Liver (tissue), 9 donors: Measurements from ENCODE around the gene CLK1. TPM values are rescaled to one million over a fixed set of nuclear protein-coding genes. Genes with fewer than 3 reads are reported as not detected.
A peak's percentile ranks its signal among the peaks of the same experiment; 100 is the strongest.

ENCODE experiments used
- DNase-seq: peaks from one replicate; pipeline ENCODE4 v3.0.0-alpha.2; 2017; ENCODE audit warnings: low spot score
- H3K27ac ChIP-seq, 2 donors: one replicate each; pipeline ENCODE4 v1.7.0; 2013; ENCODE audit warnings: inconsistent platforms in 2 of 2, low read length in 2 of 2, control low read depth in 1 of 2, low read depth in 1 of 2, mild to moderate bottlenecking in 1 of 2
- H3K27me3 ChIP-seq, 4 donors: one replicate each; pipeline versions ENCODE4 v1.6.1 to v1.7.0; 2013; ENCODE audit warnings: low read length in 3 of 4, inconsistent platforms in 1 of 4, mild to moderate bottlenecking in 1 of 4, moderate library complexity in 1 of 4; ENCODE audit not compliant: control insufficient read depth in 4 of 4, insufficient read depth in 4 of 4
- H3K36me3 ChIP-seq, 4 donors: one replicate each; pipeline versions ENCODE4 v1.6.1 to v1.7.0; 2013; ENCODE audit warnings: low read length in 3 of 4, mild to moderate bottlenecking in 3 of 4, low read depth in 1 of 4, moderate library complexity in 1 of 4; ENCODE audit not compliant: control insufficient read depth in 4 of 4, insufficient read depth in 3 of 4
- H3K4me1 ChIP-seq, 4 donors: one replicate each; pipeline versions ENCODE4 v1.6.1 to v1.7.0; 2013; ENCODE audit warnings: low read length in 3 of 4, mild to moderate bottlenecking in 3 of 4, moderate library complexity in 1 of 4; ENCODE audit not compliant: control insufficient read depth in 4 of 4, insufficient read depth in 4 of 4
- H3K4me3 ChIP-seq, 3 donors: one replicate each; pipeline versions ENCODE4 v1.6.1 to v1.7.0; 2013; ENCODE audit warnings: low read length in 3 of 3, control low read depth in 1 of 3, low read depth in 1 of 3, mild to moderate bottlenecking in 1 of 3
- H3K9ac ChIP-seq, 2 donors: one replicate each; pipeline ENCODE4 v1.7.0; 2013; ENCODE audit warnings: low read length in 2 of 2, mild to moderate bottlenecking in 2 of 2, moderate library complexity in 2 of 2, control low read depth in 1 of 2, low read depth in 1 of 2
- H3K9me3 ChIP-seq, 4 donors: one replicate each; pipeline versions ENCODE4 v1.6.1 to v1.7.0; 2013; ENCODE audit warnings: low read length in 3 of 4; ENCODE audit not compliant: control insufficient read depth in 4 of 4
- ATF3 ChIP-seq: IDR thresholded peaks from 2 replicates; pipeline ENCODE4 v1.6.1; 2016; ENCODE audit warnings: antibody characterized with exemption
- CTCF ChIP-seq: fragments of 150-350 bp; IDR thresholded peaks from 2 replicates; pipeline ENCODE4 v1.5.1; 2017; ENCODE audit warnings: improper control_type of control experiment, low read depth, low read length; ENCODE audit not compliant: missing input control
- EGR1 ChIP-seq, 2 donors: IDR thresholded peaks; 2 replicates each; pipeline ENCODE4 v1.6.1; 2016 to 2018; ENCODE audit warnings: antibody characterized with exemption in 2 of 2, low read depth in 2 of 2
- FOXA1 ChIP-seq: IDR thresholded peaks from 2 replicates; pipeline ENCODE4 v1.6.1; 2016; ENCODE audit warnings: antibody characterized with exemption
- FOXA2 ChIP-seq: IDR thresholded peaks from 2 replicates; pipeline ENCODE4 v1.6.1; 2016; ENCODE audit warnings: antibody characterized with exemption
- GABPA ChIP-seq, 2 donors: IDR thresholded peaks in 1 of 2; conservative IDR thresholded peaks in 1 of 2; 2 replicates each; pipeline ENCODE4 v1.6.1; 2016; ENCODE audit warnings: antibody characterized with exemption in 2 of 2, mild to moderate bottlenecking in 1 of 2, moderate library complexity in 1 of 2
- HNF4A ChIP-seq, 2 donors: conservative IDR thresholded peaks; 2 replicates each; pipeline ENCODE4 v1.6.1; 2016; ENCODE audit warnings: antibody characterized with exemption in 2 of 2, mild to moderate bottlenecking in 2 of 2
- HNF4G ChIP-seq: IDR thresholded peaks from 2 replicates; pipeline ENCODE4 v1.6.1; 2016; ENCODE audit warnings: antibody characterized with exemption
- JUND ChIP-seq, 2 donors: IDR thresholded peaks; 2 replicates each; pipeline ENCODE4 v1.6.1; 2016; ENCODE audit warnings: antibody characterized with exemption in 2 of 2
- MAX ChIP-seq: IDR thresholded peaks from 2 replicates; pipeline ENCODE4 v1.6.1; 2016; ENCODE audit warnings: antibody characterized with exemption
- NR2F2 ChIP-seq: IDR thresholded peaks from 2 replicates; pipeline ENCODE4 v1.6.1; 2016; ENCODE audit warnings: antibody characterized with exemption
- RAD21 ChIP-seq, 2 donors: IDR thresholded peaks; 2 replicates each; pipeline ENCODE4 v1.6.1; 2016; ENCODE audit warnings: antibody characterized with exemption in 2 of 2, mild to moderate bottlenecking in 2 of 2
- RXRA ChIP-seq, 2 donors: IDR thresholded peaks; 2 replicates each; pipeline ENCODE4 v1.6.1; 2017 to 2018; ENCODE audit warnings: antibody characterized with exemption in 2 of 2, mild to moderate bottlenecking in 1 of 2
- SP1 ChIP-seq: IDR thresholded peaks from 2 replicates; pipeline ENCODE4 v1.6.1; 2018; ENCODE audit warnings: antibody characterized with exemption, mild to moderate bottlenecking
- TAF1 ChIP-seq: conservative IDR thresholded peaks from 2 replicates; pipeline ENCODE4 v1.6.1; 2016; ENCODE audit warnings: antibody characterized with exemption, mild to moderate bottlenecking
- YY1 ChIP-seq: IDR thresholded peaks from 2 replicates; pipeline ENCODE4 v1.6.1; 2016; ENCODE audit warnings: antibody characterized with exemption, mild to moderate bottlenecking
- WGBS: extraction: QIAGEN DNeasy Blood & Tissue Kit; methylation state at CpG from one replicate; pipeline ENCODE4 v1.1.7; 2013; 5-methylcytosine and 5-hydroxymethylcytosine counted together
- polyA plus RNA-seq, 2 donors: library from polyadenylated mRNA; stranded (reverse) in 1 of 2; unstranded in 1 of 2; fragments of 200-250 nt in 1 of 2; fragments of >200 nt in 1 of 2; fragmentation: Nextera tagmentation in 1 of 2; extraction: Ambion mirVana in 1 of 2; gene quantifications; one replicate each; pipeline versions ENCODE4 v1.2.1 to v1.2.3, GENCODE V29; 2013 to 2015
- total RNA-seq, 2 donors: library from RNA; depleted of rRNA; stranded (reverse); fragments of >200 nt; gene quantifications; one replicate each; pipeline ENCODE4 v1.2.3, GENCODE V29; 2014
- TF ChIP-seq, protein P1 (sequence below): IDR thresholded peaks from 2 replicates; pipeline ENCODE4 v1.6.1; 2016; ENCODE audit warnings: antibody characterized with exemption
- TF ChIP-seq, protein P2 (sequence below): IDR thresholded peaks from 2 replicates; pipeline ENCODE4 v1.6.1; 2016; ENCODE audit warnings: antibody characterized with exemption, mild to moderate bottlenecking
- donor health status: healthy.
- donor health status: healthy.
- donor health status: healthy.
- donor health status: healthy.
- donor health status: healthy.

CLK1 gene
- total and polyA plus RNA-seq, 4 donors, result 21.2 to 86.3 (median 61.8) TPM

DNA sequence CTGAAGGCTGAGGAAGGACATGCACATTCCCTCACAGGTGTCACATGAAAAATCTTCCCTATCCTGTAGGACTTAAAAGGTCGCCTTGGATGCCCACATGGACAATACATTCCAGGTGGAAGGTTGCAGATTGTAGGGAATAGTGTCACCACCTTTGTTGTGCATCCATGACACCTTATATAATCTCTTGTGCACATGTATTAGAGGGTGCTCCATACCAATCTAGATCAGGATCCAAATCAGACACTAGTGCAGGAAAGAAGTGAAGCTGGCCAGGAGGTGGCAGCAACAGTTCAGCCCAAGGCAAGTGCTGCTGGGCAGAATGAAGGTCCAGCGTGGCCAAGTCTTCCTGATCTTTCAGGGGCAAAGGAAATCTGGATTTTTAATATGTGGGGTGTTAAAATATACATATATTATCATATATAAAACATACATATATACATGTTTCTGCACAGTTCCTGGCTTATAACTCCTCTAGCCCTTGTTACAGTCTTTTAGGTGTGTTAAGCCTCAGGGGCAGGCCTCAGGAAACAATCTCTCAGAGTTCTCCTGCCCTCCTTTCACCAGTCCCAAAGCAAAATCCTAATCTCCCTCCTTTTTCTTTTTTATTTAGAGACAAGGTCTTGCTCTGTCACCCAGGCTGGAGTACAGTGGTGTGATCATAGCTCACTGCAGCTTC, 41.3 kb upstream of the CLK1 start:
- TF ChIP-seq RAD21 (IDR thresholded peaks at IDR 0.05) (peak; percentile 93 to 94), ATF3 (no peak), NR2F2 (no peak), CTCF (peak; percentile 64)
- Histone ChIP-seq H3K27ac (no peak overlapping the region), H3K9me3 (no peaks in the 10 kb centered on the region), H3K4me1 (no peaks in the 10 kb centered on the region), H3K27me3 (no peaks in the 10 kb centered on the region), H3K9ac (no peak overlapping the region), H3K36me3 (peaks cover 3 to 18% (median 8%) of the 10 kb centered on the region in 4 donors), H3K4me3 (no peak overlapping the region)
- 44% methylated on average over 2 of the region's 2 CpGs for WGBS
- peak; percentile 77 for DNase-seq

- H3K4me3 ChIP-seq, result no peak overlapping the region
- H3K9me3 ChIP-seq, result no peaks in the 10 kb centered on the region
- no peaks in the 10 kb centered on the region for H3K4me1 ChIP-seq
- H3K27me3 ChIP-seq, result no peaks in the 10 kb centered on the region
- no peak overlapping the region for H3K9ac ChIP-seq
- peaks cover 4 to 29% (median 20%) of the 10 kb centered on the region in 4 donors for H3K36me3 ChIP-seq
- DNase-seq, result peak; percentile 53
- no peak overlapping the region for H3K27ac ChIP-seq
- TF ChIP-seq, protein P1, sequence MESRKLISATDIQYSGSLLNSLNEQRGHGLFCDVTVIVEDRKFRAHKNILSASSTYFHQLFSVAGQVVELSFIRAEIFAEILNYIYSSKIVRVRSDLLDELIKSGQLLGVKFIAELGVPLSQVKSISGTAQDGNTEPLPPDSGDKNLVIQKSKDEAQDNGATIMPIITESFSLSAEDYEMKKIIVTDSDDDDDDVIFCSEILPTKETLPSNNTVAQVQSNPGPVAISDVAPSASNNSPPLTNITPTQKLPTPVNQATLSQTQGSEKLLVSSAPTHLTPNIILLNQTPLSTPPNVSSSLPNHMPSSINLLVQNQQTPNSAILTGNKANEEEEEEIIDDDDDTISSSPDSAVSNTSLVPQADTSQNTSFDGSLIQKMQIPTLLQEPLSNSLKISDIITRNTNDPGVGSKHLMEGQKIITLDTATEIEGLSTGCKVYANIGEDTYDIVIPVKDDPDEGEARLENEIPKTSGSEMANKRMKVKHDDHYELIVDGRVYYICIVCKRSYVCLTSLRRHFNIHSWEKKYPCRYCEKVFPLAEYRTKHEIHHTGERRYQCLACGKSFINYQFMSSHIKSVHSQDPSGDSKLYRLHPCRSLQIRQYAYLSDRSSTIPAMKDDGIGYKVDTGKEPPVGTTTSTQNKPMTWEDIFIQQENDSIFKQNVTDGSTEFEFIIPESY, result no peak
- TF ChIP-seq NR2F2, result no peak
- TF ChIP-seq TAF1, result no peak
- TF ChIP-seq EGR1 (IDR thresholded peaks at IDR 0.05; ENCODE audit: low read depth in 2 of 2), result no peak
- no peak for TF ChIP-seq ATF3
- no peak for TF ChIP-seq FOXA1
- TF ChIP-seq CTCF, result peak; percentile 86
- no peak for TF ChIP-seq HNF4A (conservative IDR thresholded peaks at IDR 0.05)
- TF ChIP-seq RXRA (IDR thresholded peaks at IDR 0.05), result peak in 1 of 2 donors; percentile 42
- TF ChIP-seq JUND (IDR thresholded peaks at IDR 0.05), result no peak
- no peak for TF ChIP-seq HNF4G
- TF ChIP-seq YY1, result peak; percentile 26
- TF ChIP-seq, protein P2, sequence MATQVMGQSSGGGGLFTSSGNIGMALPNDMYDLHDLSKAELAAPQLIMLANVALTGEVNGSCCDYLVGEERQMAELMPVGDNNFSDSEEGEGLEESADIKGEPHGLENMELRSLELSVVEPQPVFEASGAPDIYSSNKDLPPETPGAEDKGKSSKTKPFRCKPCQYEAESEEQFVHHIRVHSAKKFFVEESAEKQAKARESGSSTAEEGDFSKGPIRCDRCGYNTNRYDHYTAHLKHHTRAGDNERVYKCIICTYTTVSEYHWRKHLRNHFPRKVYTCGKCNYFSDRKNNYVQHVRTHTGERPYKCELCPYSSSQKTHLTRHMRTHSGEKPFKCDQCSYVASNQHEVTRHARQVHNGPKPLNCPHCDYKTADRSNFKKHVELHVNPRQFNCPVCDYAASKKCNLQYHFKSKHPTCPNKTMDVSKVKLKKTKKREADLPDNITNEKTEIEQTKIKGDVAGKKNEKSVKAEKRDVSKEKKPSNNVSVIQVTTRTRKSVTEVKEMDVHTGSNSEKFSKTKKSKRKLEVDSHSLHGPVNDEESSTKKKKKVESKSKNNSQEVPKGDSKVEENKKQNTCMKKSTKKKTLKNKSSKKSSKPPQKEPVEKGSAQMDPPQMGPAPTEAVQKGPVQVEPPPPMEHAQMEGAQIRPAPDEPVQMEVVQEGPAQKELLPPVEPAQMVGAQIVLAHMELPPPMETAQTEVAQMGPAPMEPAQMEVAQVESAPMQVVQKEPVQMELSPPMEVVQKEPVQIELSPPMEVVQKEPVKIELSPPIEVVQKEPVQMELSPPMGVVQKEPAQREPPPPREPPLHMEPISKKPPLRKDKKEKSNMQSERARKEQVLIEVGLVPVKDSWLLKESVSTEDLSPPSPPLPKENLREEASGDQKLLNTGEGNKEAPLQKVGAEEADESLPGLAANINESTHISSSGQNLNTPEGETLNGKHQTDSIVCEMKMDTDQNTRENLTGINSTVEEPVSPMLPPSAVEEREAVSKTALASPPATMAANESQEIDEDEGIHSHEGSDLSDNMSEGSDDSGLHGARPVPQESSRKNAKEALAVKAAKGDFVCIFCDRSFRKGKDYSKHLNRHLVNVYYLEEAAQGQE, result no peak
- no peak for TF ChIP-seq MAX
- no peak for TF ChIP-seq FOXA2
- TF ChIP-seq RAD21 (IDR thresholded peaks at IDR 0.05), result peak; percentile 91 to 95
- TF ChIP-seq GABPA (IDR thresholded peaks at IDR 0.05 in 1 of 2, conservative IDR thresholded peaks at IDR 0.05 in 1 of 2), result no peak
- TF ChIP-seq SP1, result no peak
- 15% methylated on average over 4 of the region's 4 CpGs for WGBS
Measured at GRCh38 chr2:200901459-200902072, 37.1 kb upstream of the CLK1 start.
